ENCODE measurements around the gene RNU5B-1. TPM values are rescaled to one million over a fixed set of nuclear protein-coding genes. Genes with fewer than 3 reads are reported as not detected.
"Not testable (repeated sequence)": the region's sequence is repeated elsewhere in the genome, so short reads cannot be mapped to it uniquely, and the experiment has no call there.

The RNU5B-1 gene
- total RNA-seq, 2 experiments from 2014 or later = 23.7 to 34.8 TPM

- H3K27ac ChIP-seq (ENCODE audit: low read depth in 1 of 2, low read length in 2 of 2) = no peak overlapping the region
- no peak for ATAC-seq (ENCODE audit: poor library complexity)
- H3K27me3 ChIP-seq (ENCODE audit: control insufficient read depth in 1 of 2, insufficient read depth in 2 of 2, low read length in 2 of 2) = peaks cover 6 to 10% of the 10 kb centered on the region in 2 experiments
- intact Hi-C loops (cut with DNase I, micrococcal nuclease) = no loop called here
- peaks cover 25% of the 10 kb centered on the region for H3K27me3 Mint-ChIP-seq
- H3K9me3 Mint-ChIP-seq = peaks cover 3% of the 10 kb centered on the region
- DNase-seq = no peak
- H3K4me1 Mint-ChIP-seq (ENCODE audit: low read depth) = no peaks in the 10 kb centered on the region
- H3K4me3 ChIP-seq (ENCODE audit: low read length) = no peak overlapping the region
- H3K4me1 ChIP-seq (ENCODE audit: insufficient read depth, low read length) = no peaks in the 10 kb centered on the region
- H3K27ac Mint-ChIP-seq = no peak overlapping the region
- no peaks in the 10 kb centered on the region for H3K36me3 Mint-ChIP-seq (ENCODE audit: low read depth)
- TF ChIP-seq CTCF (IDR thresholded peaks at IDR 0.05) = no peak
- H3K4me3 Mint-ChIP-seq = no peak overlapping the region
- H3K36me3 ChIP-seq (ENCODE audit: insufficient read depth, low read length) = no peaks in the 10 kb centered on the region
- CTCF ChIA-PET = no interaction called here
- peaks cover 4 to 5% of the 10 kb centered on the region in 2 experiments for H3K9me3 ChIP-seq (ENCODE audit: control insufficient read depth in 1 of 2, insufficient read depth in 1 of 2, low read length in 2 of 2)
- POLR2A ChIA-PET = no interaction called here
Observed at GRCh38 chr15:65346856-65347598, 42.5 kb downstream of the RNU5B-1 start.

DNA sequence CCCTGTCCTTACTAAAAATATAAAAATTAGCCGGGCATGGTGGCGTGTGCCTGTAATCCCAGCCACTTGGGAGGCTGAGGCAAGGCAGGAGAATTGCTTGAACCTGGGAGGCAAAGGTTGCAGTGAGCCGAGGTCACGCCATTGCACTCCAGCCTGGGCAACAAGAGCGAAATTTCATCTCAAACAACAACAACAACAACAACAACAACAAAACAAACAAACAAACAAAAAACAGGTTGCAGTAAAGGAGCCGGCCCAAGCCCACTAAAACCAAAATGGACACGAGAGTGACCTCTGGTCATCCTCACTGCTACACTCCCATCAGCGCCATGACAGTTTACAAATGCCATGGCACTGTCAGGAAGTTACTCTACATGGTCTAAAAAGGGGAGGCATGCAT is 43.3 kb downstream of the RNU5B-1 start:
- POLR2A ChIA-PET = interaction anchor here (0.6 kb wide), 1 partner anchor 42 kb away, joined by 3 read pairs; no protein-coding TSS in a partner anchor
- H3K27ac Mint-ChIP-seq; H3K4me1 ChIP-seq (ENCODE audit: insufficient read depth, low read length); H3K4me3 ChIP-seq (ENCODE audit: low read length); H3K4me1 Mint-ChIP-seq (ENCODE audit: low read depth); H3K4me3 Mint-ChIP-seq; H3K9me3 Mint-ChIP-seq; CTCF ChIA-PET; H3K27me3 ChIP-seq (ENCODE audit: control insufficient read depth in 1 of 2, insufficient read depth in 2 of 2, low read length in 2 of 2); H3K27ac ChIP-seq (ENCODE audit: low read depth in 1 of 2, low read length in 2 of 2); intact Hi-C loops (cut with DNase I, micrococcal nuclease); H3K36me3 Mint-ChIP-seq (ENCODE audit: low read depth); ATAC-seq (ENCODE audit: poor library complexity); H3K36me3 ChIP-seq (ENCODE audit: insufficient read depth, low read length); DNase-seq: not testable (repeated sequence)
- H3K27me3 Mint-ChIP-seq = peaks cover 33% of the 10 kb centered on the region
- H3K9me3 ChIP-seq (ENCODE audit: control insufficient read depth in 1 of 2, insufficient read depth in 1 of 2, low read length in 2 of 2) = peaks cover 5 to 11% of the 10 kb centered on the region in 2 experiments

GRCh38 chr15:65349338-65349737 is 44.9 kb downstream of the RNU5B-1 start:
- POLR2A ChIA-PET = no interaction called here
- Mint-ChIP-seq H3K36me3 (ENCODE audit: low read depth) (no peaks in the 10 kb centered on the region), H3K27ac (no peak overlapping the region), H3K4me3 (no peak overlapping the region), H3K27me3 (peaks cover 48% of the 10 kb centered on the region), H3K9me3 (peaks cover 10% of the 10 kb centered on the region), H3K4me1 (ENCODE audit: low read depth) (no peaks in the 10 kb centered on the region)
- Histone ChIP-seq H3K4me3 (ENCODE audit: low read length) (no peak overlapping the region), H3K27me3 (ENCODE audit: control insufficient read depth in 1 of 2, insufficient read depth in 2 of 2, low read length in 2 of 2) (peaks cover 8 to 15% of the 10 kb centered on the region in 2 experiments), H3K36me3 (ENCODE audit: insufficient read depth, low read length) (no peaks in the 10 kb centered on the region), H3K4me1 (ENCODE audit: insufficient read depth, low read length) (no peaks in the 10 kb centered on the region), H3K9me3 (ENCODE audit: control insufficient read depth in 1 of 2, insufficient read depth in 1 of 2, low read length in 2 of 2) (peaks cover 10 to 13% of the 10 kb centered on the region in 2 experiments), H3K27ac (ENCODE audit: low read depth in 1 of 2, low read length in 2 of 2) (no peak overlapping the region)
- no peak for TF ChIP-seq CTCF (IDR thresholded peaks at IDR 0.05)
- no peak for ATAC-seq (ENCODE audit: poor library complexity)
- DNase-seq = no peak
- intact Hi-C loops (cut with DNase I, micrococcal nuclease) = no loop called here
- CTCF ChIA-PET = no interaction called here

- intact Hi-C loops (cut with DNase I, micrococcal nuclease); H3K27ac ChIP-seq (ENCODE audit: low read depth in 1 of 2, low read length in 2 of 2); H3K4me3 ChIP-seq (ENCODE audit: low read length); H3K27ac Mint-ChIP-seq; H3K36me3 ChIP-seq (ENCODE audit: insufficient read depth, low read length); ATAC-seq (ENCODE audit: poor library complexity); DNase-seq; H3K4me1 Mint-ChIP-seq (ENCODE audit: low read depth); CTCF ChIA-PET; H3K36me3 Mint-ChIP-seq (ENCODE audit: low read depth); POLR2A ChIA-PET; H3K4me3 Mint-ChIP-seq; H3K4me1 ChIP-seq (ENCODE audit: insufficient read depth, low read length): not testable (repeated sequence)
- Mint-ChIP-seq H3K27me3 (peaks cover 63% of the 10 kb centered on the region), H3K9me3 (peaks cover 11% of the 10 kb centered on the region)
- Histone ChIP-seq H3K27me3 (ENCODE audit: control insufficient read depth in 1 of 2, insufficient read depth in 2 of 2, low read length in 2 of 2) (peaks cover 26 to 36% of the 10 kb centered on the region in 2 experiments), H3K9me3 (ENCODE audit: control insufficient read depth in 1 of 2, insufficient read depth in 1 of 2, low read length in 2 of 2) (peaks cover 13 to 17% of the 10 kb centered on the region in 2 experiments)
Observed at GRCh38 chr15:65351972-65352371, 47.5 kb downstream of the RNU5B-1 start.

Other genes with a start within 250 kb of the RNU5B-1 start
- gene RASL12, start 236.7 kb upstream of the RNU5B-1 start, total RNA-seq = not detected
- not detected for gene KBTBD13, start 227.9 kb upstream of the RNU5B-1 start, total RNA-seq
- 1 to 10 TPM; 7.2 TPM for gene UBAP1L, start 189.5 kb upstream of the RNU5B-1 start, total RNA-seq
- 10 to 100 TPM; 15.6 to 17.7 TPM for gene PDCD7, start 170.9 kb upstream of the RNU5B-1 start, total RNA-seq
- 10 to 100 TPM; 29.1 to 36.3 TPM for gene CLPX, start 119.3 kb upstream of the RNU5B-1 start, total RNA-seq
- gene CILP, start 93.2 kb upstream of the RNU5B-1 start, total RNA-seq = under 1 TPM; 0.31 to 0.33 TPM
- gene PARP16, start 17.8 kb upstream of the RNU5B-1 start, total RNA-seq = 10 to 100 TPM; 11.3 to 12.9 TPM
- not detected for gene RNU5A-1, start 8.6 kb upstream of the RNU5B-1 start, total RNA-seq
- gene IGDCC3, start 73.3 kb downstream of the RNU5B-1 start, total RNA-seq = not detected
- gene IGDCC4, start 118.3 kb downstream of the RNU5B-1 start, total RNA-seq = not detected
- 10 to 100 TPM; 41.2 to 45.4 TPM for gene DPP8, start 213.0 kb downstream of the RNU5B-1 start, total RNA-seq
- gene HACD3, start 225.8 kb downstream of the RNU5B-1 start, total RNA-seq = 10 to 100 TPM; 13.9 to 14.1 TPM

All from CD4-positive, alpha-beta T cell (primary cell).